SK-N-SH (cell line): ENCODE results near the gene ABCC11. TPM values are rescaled to one million over a fixed set of nuclear protein-coding genes. Genes with fewer than 3 reads are reported as not detected.

ENCODE experiments used
- CTCF ChIA-PET: fragments of 300-600, 350-600 bp; formaldehyde crosslinking; extraction: SDS; loops from one replicate; lab custom pipeline; 2021; lab: Yijun Ruan, JAX
- POLR2A ChIA-PET: fragments of 350-600 bp; sonication (Branson Sonifier 250); formaldehyde crosslinking; extraction: SDS; loops from one replicate; lab custom pipeline; 2020; ENCODE audit warnings: antibody characterized with exemption, inconsistent platforms; lab: Yijun Ruan, JAX
- DNase-seq: peaks from one replicate; pipeline ENCODE4 v3.0.0; 2012
- H2AFZ ChIP-seq: fragments of 200-600 bp; sonication (generic); 2 replicates; pipeline ENCODE4 v1.8.1; 2016; ENCODE audit warnings: antibody characterized with exemption, mild to moderate bottlenecking, low read depth
- H3F3A ChIP-seq: fragments of 200-600 bp; sonication (generic); replicated peaks from 2 replicates; pipeline ENCODE3; 2016; ENCODE audit warnings: antibody characterized with exemption, mild to moderate bottlenecking; ENCODE audit not compliant: insufficient read depth
- H3K27ac ChIP-seq, 2 experiments: fragments of 200-500 bp in 1 of 2; fragments of 200-600 bp in 1 of 2; sonication (Bioruptor generic) in 1 of 2; sonication (generic), shearing (Covaris generic) in 1 of 2; 2 replicates each; pipeline versions ENCODE4 v1.5.1 to v1.6.1; 2014 to 2016; ENCODE audit warnings: low read depth in 2 of 2, inconsistent platforms in 1 of 2, low read length in 1 of 2, mild to moderate bottlenecking in 1 of 2, mixed read lengths in 1 of 2
- H3K27me3 ChIP-seq: fragments of 200-600 bp; sonication (generic), shearing (Covaris generic); 2 replicates; pipeline ENCODE4 v1.6.1; 2016; ENCODE audit warnings: mixed run types; ENCODE audit not compliant: insufficient read depth
- H3K36me3 ChIP-seq, 2 experiments: fragments of 200-500 bp in 1 of 2; fragments of 200-600 bp in 1 of 2; sonication (Bioruptor generic) in 1 of 2; sonication (generic) in 1 of 2; replicated peaks in 1 of 2; 2 replicates each; pipeline versions ENCODE3 to v1.5.1; 2014 to 2016; ENCODE audit warnings: low read length in 1 of 2, mild to moderate bottlenecking in 1 of 2; ENCODE audit not compliant: insufficient read depth in 2 of 2, control insufficient read depth in 1 of 2
- H3K4me1 ChIP-seq, 2 experiments: fragments of 200-500 bp in 1 of 2; fragments of 200-600 bp in 1 of 2; sonication (Bioruptor generic) in 1 of 2; sonication (generic), shearing (Covaris generic) in 1 of 2; 2 replicates each; pipeline versions ENCODE4 v1.5.1 to v1.6.1; 2014 to 2016; ENCODE audit warnings: low read depth in 1 of 2, low read length in 1 of 2, mixed run types in 1 of 2; ENCODE audit not compliant: insufficient read depth in 2 of 2, control insufficient read depth in 1 of 2
- H3K4me2 ChIP-seq: fragments of 200-600 bp; sonication (generic), shearing (Covaris generic); 2 replicates; pipeline ENCODE4 v1.6.1; 2017; ENCODE audit warnings: mixed run types
- H3K4me3 ChIP-seq, 2 experiments: fragments of 200-500 bp in 1 of 2; fragments of 200-600 bp in 1 of 2; sonication (Bioruptor generic) in 1 of 2; sonication (generic), shearing (Covaris generic) in 1 of 2; 2 replicates each; pipeline versions ENCODE4 v1.5.1 to v1.8.1; 2014 to 2016; ENCODE audit warnings: low read depth in 2 of 2, inconsistent platforms in 1 of 2, low read length in 1 of 2, mild to moderate bottlenecking in 1 of 2, mixed read lengths in 1 of 2, moderate library complexity in 1 of 2
- H3K79me2 ChIP-seq: fragments of 200-600 bp; sonication (generic); 2 replicates; pipeline ENCODE4 v1.8.1; 2017; ENCODE audit warnings: mild to moderate bottlenecking; ENCODE audit not compliant: insufficient read depth
- H3K9ac ChIP-seq: fragments of 200-600 bp; sonication (generic); 2 replicates; pipeline ENCODE4 v1.6.1; 2017; ENCODE audit warnings: mixed run types
- H3K9me2 ChIP-seq: fragments of 200-600 bp; sonication (generic); 2 replicates; pipeline ENCODE4 v1.6.1; 2017; ENCODE audit warnings: mixed run types
- H3K9me3 ChIP-seq: fragments of 200-600 bp; sonication (generic); 2 replicates; pipeline ENCODE4 v1.6.1; 2017; ENCODE audit warnings: mixed run types, mild to moderate bottlenecking, moderate library complexity
- H4K20me1 ChIP-seq: fragments of 200-600 bp; sonication (generic); 2 replicates; pipeline ENCODE4 v1.6.1; 2017; ENCODE audit warnings: mild to moderate bottlenecking, mixed run types; ENCODE audit not compliant: insufficient read depth
- CHD2 ChIP-seq: fragments of 150-350 bp; IDR thresholded peaks from 2 replicates; pipeline ENCODE4 v1.6.1; 2018; ENCODE audit warnings: low read length; ENCODE audit not compliant: partially characterized antibody
- EP300 ChIP-seq, 2 experiments: IDR thresholded peaks; 2 replicates each; pipeline versions ENCODE4 v1.4.0 to v1.6.1; 2012; ENCODE audit warnings: borderline replicate concordance in 1 of 2, low read depth in 1 of 2, low read length in 1 of 2
- FOXJ3 ChIP-seq: sonication (generic); formaldehyde crosslinking; IDR thresholded peaks from 2 replicates; pipeline ENCODE4 v1.5.1; 2020; ENCODE audit warnings: mild to moderate bottlenecking, missing genetic modification reagents
- IRF3 ChIP-seq: fragments of 150-350 bp; IDR thresholded peaks from 2 replicates; pipeline ENCODE4 v1.6.1; 2016; ENCODE audit warnings: mild to moderate bottlenecking, low read depth, low read length
- MAX ChIP-seq: IDR thresholded peaks from 2 replicates; pipeline ENCODE4 v1.4.0; 2012; ENCODE audit warnings: low read depth
- MXI1 ChIP-seq: IDR thresholded peaks from 2 replicates; pipeline ENCODE4 v1.6.1; 2012; ENCODE audit warnings: mild to moderate bottlenecking, low read depth, low read length, improper control_type of control experiment
- PBX3 ChIP-seq: IDR thresholded peaks from 2 replicates; pipeline ENCODE4; 2012
- RAD21 ChIP-seq: IDR thresholded peaks from 2 replicates; pipeline ENCODE4 v1.6.1; 2012; ENCODE audit warnings: mild to moderate bottlenecking, low read length
- RCOR1 ChIP-seq: fragments of 150-350 bp; IDR thresholded peaks from 2 replicates; pipeline ENCODE4 v1.6.1; 2017; ENCODE audit warnings: antibody characterized with exemption, low read length
- RFX5 ChIP-seq: IDR thresholded peaks from 2 replicates; pipeline ENCODE4 v1.6.1; 2012; ENCODE audit warnings: mild to moderate bottlenecking, improper control_type of control experiment, low read length
- RXRA ChIP-seq: IDR thresholded peaks from 2 replicates; pipeline ENCODE4 v1.4.0; 2012; ENCODE audit warnings: low read depth, mild to moderate bottlenecking, borderline replicate concordance
- SIN3A ChIP-seq: IDR thresholded peaks from 2 replicates; pipeline ENCODE4 v1.6.1; 2012; ENCODE audit warnings: low read depth, mild to moderate bottlenecking, low read length, moderate library complexity, borderline replicate concordance
- SMC3 ChIP-seq: IDR thresholded peaks from 2 replicates; pipeline ENCODE4 v1.6.1; 2012; ENCODE audit warnings: low read depth, low read length, improper control_type of control experiment
- TAF1 ChIP-seq: IDR thresholded peaks from 2 replicates; pipeline ENCODE4 v1.6.1; 2012; ENCODE audit warnings: low read depth, mild to moderate bottlenecking, low read length, moderate library complexity, borderline replicate concordance
- TCF12 ChIP-seq: IDR thresholded peaks from 2 replicates; pipeline ENCODE4 v1.4.0; 2012
- USF2 ChIP-seq: fragments of 150-350 bp; IDR thresholded peaks from 2 replicates; pipeline ENCODE4 v1.6.1; 2017; ENCODE audit warnings: antibody characterized with exemption, low read length, low read depth, borderline replicate concordance
- YY1 ChIP-seq: IDR thresholded peaks from 2 replicates; pipeline ENCODE4 v1.4.0; 2012; ENCODE audit warnings: low read depth, mild to moderate bottlenecking
- ZBTB33 ChIP-seq: IDR thresholded peaks from 2 replicates; pipeline ENCODE4 v1.4.0; 2012; ENCODE audit warnings: low read depth, borderline replicate concordance
- WGBS: methylation state at CpG from one replicate; pipeline ENCODE4 v1.1.6; 2017; ENCODE audit warnings: low lambda C conversion rate; 5-methylcytosine and 5-hydroxymethylcytosine counted together
- polyA plus RNA-seq, 3 experiments: library from polyadenylated mRNA; depleted of rRNA; stranded (reverse); fragments of >200 nt; gene quantifications; 2 replicates each; pipeline ENCODE4 v1.2.3, GENCODE V29; 2012

ABCC11 gene
- polyA plus RNA-seq, 1 of the 3 experiments (the other 2 are of a cell fraction): 0.07 TPM

GRCh38 chr16:48250520-48251278, 3.4 kb upstream of the ABCC11 start:
- Histone ChIP-seq H3K36me3 (peaks cover 19 to 22% of the 10 kb centered on the region in 2 experiments), H3K4me1 (peaks cover 2 to 6% of the 10 kb centered on the region in 2 experiments; a peak in 3 of 4 replicates), H3K4me2 (no peak overlapping the region), H2AFZ (no peak overlapping the region), H3K9me3 (no peaks in the 10 kb centered on the region), H3K27me3 (no peaks in the 10 kb centered on the region), H3K27ac (no peak overlapping the region), H3K9me2 (no peaks in the 10 kb centered on the region), H3F3A (no peaks in the 10 kb centered on the region)
- CTCF ChIA-PET: interaction anchor here (0.8 to 1.1 kb wide), 2 partner anchors 379 to 380 kb away, joined by 3 read pairs; no protein-coding TSS in a partner anchor
- no peak for TF ChIP-seq IRF3
- TF ChIP-seq TCF12: peak; percentile 15; the same call in 1 of the 2 replicates
- no peak for TF ChIP-seq PBX3
- TF ChIP-seq MXI1: no peak
- peak in 1 of 2 experiments; percentile 47; a peak in 1 of 4 replicates for TF ChIP-seq EP300 (IDR thresholded peaks at IDR 0.05; ENCODE audit: borderline replicate concordance in 1 of 2, low read depth in 1 of 2, low read length in 1 of 2)
- TF ChIP-seq ZBTB33: no peak
- no peak for TF ChIP-seq USF2
- TF ChIP-seq RCOR1: peak; percentile 30; the same call in 1 of the 2 replicates
- TF ChIP-seq TAF1: no peak
- no peak for TF ChIP-seq RAD21
- no peak for TF ChIP-seq RFX5
- TF ChIP-seq SIN3A: no peak
- no peak for TF ChIP-seq FOXJ3 (CRISPR knock-in tag)
- no peak for TF ChIP-seq YY1
- no peak for TF ChIP-seq SMC3
- peak; percentile 13 for TF ChIP-seq CHD2
- TF ChIP-seq MAX: no peak
- no peak for TF ChIP-seq RXRA
- TF ChIP-seq, all 33 proteins: peak for 4
- 86% methylated on average over 5 of the region's 5 CpGs for WGBS
- DNase-seq: peak; percentile 37
- Histone ChIP-seq H4K20me1 (peaks cover 22% of the 10 kb centered on the region; the same call in 1 of the 2 replicates), H3K9ac (no peak overlapping the region), H3K4me3 (no peak overlapping the region), H3K79me2 (peaks cover 78% of the 10 kb centered on the region)
- POLR2A ChIA-PET: no interaction called here
